Measurements from ENCODE around the gene CALN1. TPM values are rescaled to one million over a fixed set of nuclear protein-coding genes. Genes with fewer than 3 reads are reported as not detected.

CALN1 gene
- total and polyA plus RNA-seq, 9 of the 15 experiments (the other 6 are each of a cell fraction or from before 2014, with no cell fraction given), result 1.4 to 7.5 (median 3.3) TPM

- no peaks in the 10 kb centered on the region; a peak in 1 of 5 replicates for H3K27me3 ChIP-seq (ENCODE audit: control insufficient read depth in 2 of 2, insufficient read depth in 2 of 2, low read length in 2 of 2)
- DNase-seq (ENCODE audit: extremely low read depth in 1 of 4, low spot score in 3 of 4) (no peak), ATAC-seq (no peak), FAIRE-seq (no peak)
- H3K4me3 ChIP-seq, result no peak overlapping the region
- H3K9me1 ChIP-seq (ENCODE audit: control insufficient read depth, insufficient read depth, low read length), result no peaks in the 10 kb centered on the region
- 0 out of 2 replicates have a peak, but pooled peaks cover 2% of the 10 kb centered on the region for H4K20me1 ChIP-seq (replicated peaks; ENCODE audit: control insufficient read depth, insufficient read depth, low read length)
- no peak overlapping the region for H2AFZ ChIP-seq (ENCODE audit: low read depth, low read length)
- no peak overlapping the region for H3K9ac ChIP-seq (ENCODE audit: insufficient read depth in 1 of 2, low read depth in 2 of 2, low read length in 2 of 2)
- H3K27ac ChIP-seq (ENCODE audit: extremely low read depth, low read depth, low read length), result no peak overlapping the region
- in situ Hi-C loops (cut with MboI), result no loop called here
- ChIA-PET POLR2A (interaction anchor here (1.3 kb wide), 1 partner anchor 15 kb away, joined by 3 read pairs; no protein-coding TSS in a partner anchor), CTCF (ENCODE audit: low intra/inter-chr PET ratio) (no interaction called here)
- 0% methylated on average over 2 of the region's 2 CpGs for WGBS (ENCODE audit: insufficient coverage, low coverage, missing lambda C conversion rate)
- intact Hi-C loops (cut with micrococcal nuclease), result no loop called here
- no peaks in the 10 kb centered on the region for H3K9me3 ChIP-seq (replicated peaks; ENCODE audit: control insufficient read depth, insufficient read depth, low read depth, low read length)
- no peak overlapping the region for H3K4me2 ChIP-seq (ENCODE audit: insufficient read depth, low read length)
- no peaks in the 10 kb centered on the region for H3K36me3 ChIP-seq (ENCODE audit: control insufficient read depth, insufficient read depth, low read length)
- no peaks in the 10 kb centered on the region for H3K4me1 ChIP-seq (replicated peaks in 1 of 2; ENCODE audit: control insufficient read depth in 2 of 2, insufficient read depth in 2 of 2, low read length in 2 of 2)
- TF ChIP-seq MEIS2 (IDR thresholded peaks at IDR 0.05; ENCODE audit: partially characterized antibody) (no peak), RBM25 (IDR thresholded peaks at IDR 0.05; ENCODE audit: low read depth, low read length, severe bottlenecking) (no peak), TARDBP (IDR thresholded peaks at IDR 0.05) (no peak), HDAC6 (IDR thresholded peaks at IDR 0.05; ENCODE audit: low read depth, low read length) (no peak), ZNF175 (CRISPR knock-in tag; IDR thresholded peaks at IDR 0.05; ENCODE audit: low read depth) (no peak), THAP7 (CRISPR knock-in tag; IDR thresholded peaks at IDR 0.05) (no peak)
- H3K79me2 ChIP-seq (ENCODE audit: control insufficient read depth, insufficient read depth, low read length), result no peaks in the 10 kb centered on the region
- BruUV-seq (replicated peaks), result no TSS peak
Observed at GRCh38 chr7:72266771-72267170, 145.4 kb downstream of the CALN1 start.
